ENCODE results near the gene HMG20A.
A peak's percentile ranks its signal among the peaks of the same experiment; 100 is the strongest.

Gene HMG20A

GRCh38 chr15:77418966-77419835 lies 1.5 kb upstream of the HMG20A start:
- TF ChIP-seq TAF1 (IDR thresholded peaks at IDR 0.05; ENCODE audit: borderline replicate concordance, low read depth, low read length): no peak
- TF ChIP-seq POLR2AphosphoS5 (IDR thresholded peaks at IDR 0.05; ENCODE audit: low read depth, low read length): no peak
- no peak for TF ChIP-seq POLR2A (IDR thresholded peaks at IDR 0.05; ENCODE audit: low read depth, low read length)
- FAIRE-seq: peak; percentile 56
- DNase-seq (ENCODE audit: insufficient read length): peak; percentile 36

GRCh38 chr15:77419836-77420609 lies 665 bp upstream of the HMG20A start, which contains the start of gene PEAK1:
Gene PEAK1, minus strand, starts transcription at chr15:77420104. Its CDS starts 238,178 bp downstream, at chr15:77181926.
- FAIRE-seq (peak; percentile 99), DNase-seq (ENCODE audit: insufficient read length) (peak; percentile 81)
- TF ChIP-seq POLR2A (IDR thresholded peaks at IDR 0.05; ENCODE audit: low read depth, low read length) (peak; percentile 63; the same call in 1 of the 2 replicates), TAF1 (IDR thresholded peaks at IDR 0.05; ENCODE audit: borderline replicate concordance, low read depth, low read length) (0 out of 2 replicates have a peak, but pooled peaks have one; percentile 36), POLR2AphosphoS5 (IDR thresholded peaks at IDR 0.05; ENCODE audit: low read depth, low read length) (no peak)

GRCh38 chr15:77421370-77421700 lies 647 bp downstream of the HMG20A start:
- TF ChIP-seq POLR2A (IDR thresholded peaks at IDR 0.05; ENCODE audit: low read depth, low read length) (no peak), POLR2AphosphoS5 (IDR thresholded peaks at IDR 0.05; ENCODE audit: low read depth, low read length) (no peak), TAF1 (IDR thresholded peaks at IDR 0.05; ENCODE audit: borderline replicate concordance, low read depth, low read length) (no peak)
- FAIRE-seq: no peak
- DNase-seq (ENCODE audit: insufficient read length): no peak

GRCh38 chr15:77425104-77425503 lies 4.4 kb downstream of the HMG20A start:
- no peak for DNase-seq (ENCODE audit: insufficient read length)
- TF ChIP-seq POLR2AphosphoS5 (IDR thresholded peaks at IDR 0.05; ENCODE audit: low read depth, low read length) (no peak), TAF1 (IDR thresholded peaks at IDR 0.05; ENCODE audit: borderline replicate concordance, low read depth, low read length) (no peak), POLR2A (IDR thresholded peaks at IDR 0.05; ENCODE audit: low read depth, low read length) (no peak)
- FAIRE-seq: no peak

GRCh38 chr15:77426377-77426776 lies 5.7 kb downstream of the HMG20A start:
- FAIRE-seq (no peak), DNase-seq (ENCODE audit: insufficient read length) (no peak)
- TF ChIP-seq POLR2AphosphoS5 (IDR thresholded peaks at IDR 0.05; ENCODE audit: low read depth, low read length): no peak
- no peak for TF ChIP-seq POLR2A (IDR thresholded peaks at IDR 0.05; ENCODE audit: low read depth, low read length)
- TF ChIP-seq TAF1 (IDR thresholded peaks at IDR 0.05; ENCODE audit: borderline replicate concordance, low read depth, low read length): no peak

- DNase-seq (ENCODE audit: insufficient read length) (no peak), FAIRE-seq (no peak)
- TF ChIP-seq TAF1 (IDR thresholded peaks at IDR 0.05; ENCODE audit: borderline replicate concordance, low read depth, low read length) (no peak), POLR2AphosphoS5 (IDR thresholded peaks at IDR 0.05; ENCODE audit: low read depth, low read length) (no peak), POLR2A (IDR thresholded peaks at IDR 0.05; ENCODE audit: low read depth, low read length) (no peak)
These were observed 6.2 kb downstream of the HMG20A start for GRCh38 chr15:77426871-77427270.

- DNase-seq (ENCODE audit: insufficient read length) (no peak), FAIRE-seq (no peak)
- no peak for TF ChIP-seq POLR2AphosphoS5 (IDR thresholded peaks at IDR 0.05; ENCODE audit: low read depth, low read length)
These were observed 9.5 kb downstream of the HMG20A start for GRCh38 chr15:77430213-77430612.

- DNase-seq (ENCODE audit: insufficient read length) (no peak), FAIRE-seq (no peak)
- no peak for TF ChIP-seq POLR2A (IDR thresholded peaks at IDR 0.05; ENCODE audit: low read depth, low read length)
- TF ChIP-seq POLR2AphosphoS5 (IDR thresholded peaks at IDR 0.05; ENCODE audit: low read depth, low read length): no peak
- TF ChIP-seq TAF1 (IDR thresholded peaks at IDR 0.05; ENCODE audit: borderline replicate concordance, low read depth, low read length): no peak
These were observed 10.0 kb downstream of the HMG20A start for GRCh38 chr15:77430652-77431051.

- no peak for FAIRE-seq
- no peak for DNase-seq (ENCODE audit: insufficient read length)
- TF ChIP-seq POLR2A (IDR thresholded peaks at IDR 0.05; ENCODE audit: low read depth, low read length) (no peak), TAF1 (IDR thresholded peaks at IDR 0.05; ENCODE audit: borderline replicate concordance, low read depth, low read length) (no peak), POLR2AphosphoS5 (IDR thresholded peaks at IDR 0.05; ENCODE audit: low read depth, low read length) (no peak)
These were observed 16.1 kb downstream of the HMG20A start for GRCh38 chr15:77436822-77437221.

- DNase-seq (ENCODE audit: insufficient read length): no peak
- no peak for FAIRE-seq
- TF ChIP-seq POLR2AphosphoS5 (IDR thresholded peaks at IDR 0.05; ENCODE audit: low read depth, low read length) (no peak), TAF1 (IDR thresholded peaks at IDR 0.05; ENCODE audit: borderline replicate concordance, low read depth, low read length) (no peak), POLR2A (IDR thresholded peaks at IDR 0.05; ENCODE audit: low read depth, low read length) (no peak)
These were observed 16.6 kb downstream of the HMG20A start for GRCh38 chr15:77437264-77437663.

GRCh38 chr15:77440378-77440999 lies 19.8 kb downstream of the HMG20A start:
- DNase-seq (ENCODE audit: insufficient read length) (no peak), FAIRE-seq (no peak)
- no peak for TF ChIP-seq TAF1 (IDR thresholded peaks at IDR 0.05; ENCODE audit: borderline replicate concordance, low read depth, low read length)
- TF ChIP-seq POLR2A (IDR thresholded peaks at IDR 0.05; ENCODE audit: low read depth, low read length): no peak
- TF ChIP-seq POLR2AphosphoS5 (IDR thresholded peaks at IDR 0.05; ENCODE audit: low read depth, low read length): no peak

Measured in GM12892 (cell line).